ENCODE data around the gene PDCD1.
"Not testable (repeated sequence)": the region's sequence is repeated elsewhere in the genome, so short reads cannot be mapped to it uniquely, and the experiment has no call there.

The PDCD1 gene

DNA sequence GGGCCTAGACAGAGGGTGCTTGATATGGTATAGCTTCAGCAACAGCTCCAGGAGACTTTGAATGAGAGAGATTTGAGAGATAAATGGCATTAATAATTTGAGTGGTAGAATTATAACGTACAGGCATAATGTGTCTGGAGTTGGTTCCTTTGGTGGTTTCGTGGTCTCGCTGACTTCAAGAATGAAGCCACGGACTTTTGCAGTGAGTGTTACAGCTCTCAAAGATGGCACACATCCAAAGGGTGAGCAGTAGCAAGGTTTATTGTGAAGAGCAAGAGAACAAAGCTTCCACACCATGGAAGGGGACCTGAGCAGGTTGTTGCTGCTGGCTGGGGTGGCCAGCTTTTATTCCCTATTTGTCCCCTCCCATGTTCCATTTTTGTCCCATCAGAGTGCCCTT lies 23.1 kb downstream of the PDCD1 start:
- H3K4me3 ChIP-seq (ENCODE audit: low read depth, low read length), result no peak overlapping the region
- no peak overlapping the region for H2AK5ac ChIP-seq (ENCODE audit: low read length)
- no peaks in the 10 kb centered on the region for H3K36me3 ChIP-seq (ENCODE audit: control insufficient read depth in 1 of 2, insufficient read depth in 2 of 2, low read length in 2 of 2)
- no peak overlapping the region for H3K27ac ChIP-seq (ENCODE audit: low read depth, low read length)
- H4K91ac ChIP-seq (ENCODE audit: low read depth, low read length), result no peak overlapping the region
- 100% methylated on average over 1 of the region's 4 CpGs for WGBS (ENCODE audit: extremely low coverage, insufficient coverage, insufficient read length)
- H2AFZ ChIP-seq (ENCODE audit: insufficient read depth, low read length, poor library complexity), result no peak overlapping the region
- no peak overlapping the region for H3K9ac ChIP-seq (ENCODE audit: low read length)
- no peak overlapping the region for H3K18ac ChIP-seq (ENCODE audit: low read length)
- H2BK5ac ChIP-seq (ENCODE audit: low read depth, low read length, poor library complexity), result no peak overlapping the region
- no peak for DNase-seq
- no peaks in the 10 kb centered on the region for H3K9me3 ChIP-seq (ENCODE audit: insufficient read depth, low read depth, low read length)
- H3K4ac ChIP-seq (ENCODE audit: low read depth, low read length), result no peak overlapping the region
- H3K79me1 ChIP-seq (ENCODE audit: low read length), result no peaks in the 10 kb centered on the region
- H4K12ac ChIP-seq (ENCODE audit: low read depth, low read length), result no peak overlapping the region
- H3K27me3 ChIP-seq (ENCODE audit: insufficient read depth, low read length), result no peaks in the 10 kb centered on the region
- no peak overlapping the region for H2BK12ac ChIP-seq (ENCODE audit: low read length)
- no peak overlapping the region for H4K8ac ChIP-seq (ENCODE audit: low read depth, low read length)
- H3K4me2 ChIP-seq (ENCODE audit: low read length), result no peak overlapping the region
- no peak overlapping the region for H2BK120ac ChIP-seq (ENCODE audit: insufficient read depth, low read length, poor library complexity)
- no peak overlapping the region for H3K14ac ChIP-seq (ENCODE audit: low read length)
- no peak overlapping the region for H3K23ac ChIP-seq (ENCODE audit: low read length)
- H3K79me2 ChIP-seq (ENCODE audit: control insufficient read depth, insufficient read depth, low read length, poor library complexity), result no peaks in the 10 kb centered on the region
- H3K4me1 ChIP-seq (ENCODE audit: control insufficient read depth in 1 of 2, insufficient read depth in 2 of 2, low read length in 2 of 2), result no peaks in the 10 kb centered on the region

DNA sequence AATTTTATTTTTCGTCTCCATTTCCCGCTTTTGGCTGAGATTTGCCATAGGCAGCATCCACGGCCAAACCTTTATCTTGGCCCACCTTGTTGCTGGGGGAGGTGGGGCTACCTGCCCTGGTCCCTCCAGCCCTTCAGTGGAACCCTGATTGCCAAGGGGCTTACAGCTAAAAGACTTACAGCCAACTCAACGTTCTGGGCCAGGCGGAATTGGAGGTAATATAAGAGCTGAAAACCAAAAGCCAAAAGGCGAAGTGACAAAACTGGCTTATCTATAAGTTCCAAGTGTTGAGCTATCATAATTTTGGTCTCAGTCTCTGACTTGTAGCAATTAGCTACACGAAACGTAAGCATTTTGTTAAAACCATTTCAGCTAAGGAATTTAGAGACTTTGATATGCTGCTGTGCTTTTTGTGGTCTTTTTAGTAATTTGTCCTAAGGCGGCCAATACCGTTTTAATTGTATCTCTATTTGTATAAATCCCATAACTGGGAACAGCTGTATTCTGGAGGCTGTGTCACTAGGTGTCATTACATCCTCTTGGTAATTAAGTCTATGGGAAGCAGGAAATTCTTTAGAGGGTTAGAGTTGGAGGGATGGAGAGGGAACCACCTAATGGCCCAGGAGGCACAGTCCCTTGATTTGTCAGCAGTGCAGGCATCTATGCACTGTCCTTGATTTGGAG lies 24.0 kb downstream of the PDCD1 start:
- Histone ChIP-seq H3K36me3 (ENCODE audit: control insufficient read depth in 1 of 2, insufficient read depth in 2 of 2, low read length in 2 of 2) (no peaks in the 10 kb centered on the region), H3K9ac (ENCODE audit: low read length) (no peak overlapping the region), H3K4me3 (ENCODE audit: low read depth, low read length) (no peak overlapping the region), H4K8ac (ENCODE audit: low read depth, low read length) (no peak overlapping the region), H4K91ac (ENCODE audit: low read depth, low read length) (no peak overlapping the region), H4K12ac (ENCODE audit: low read depth, low read length) (no peak overlapping the region), H3K27ac (ENCODE audit: low read depth, low read length) (no peak overlapping the region), H3K14ac (ENCODE audit: low read length) (no peak overlapping the region), H3K18ac (ENCODE audit: low read length) (no peak overlapping the region), H3K4me1 (ENCODE audit: control insufficient read depth in 1 of 2, insufficient read depth in 2 of 2, low read length in 2 of 2) (no peaks in the 10 kb centered on the region), H2BK5ac (ENCODE audit: low read depth, low read length, poor library complexity) (no peak overlapping the region), H3K27me3 (ENCODE audit: insufficient read depth, low read length) (no peaks in the 10 kb centered on the region), H2BK120ac (ENCODE audit: insufficient read depth, low read length, poor library complexity) (no peak overlapping the region), H3K9me3 (ENCODE audit: insufficient read depth, low read depth, low read length) (no peaks in the 10 kb centered on the region), H3K23ac (ENCODE audit: low read length) (no peak overlapping the region), H2AFZ (ENCODE audit: insufficient read depth, low read length, poor library complexity) (no peak overlapping the region), H3K4ac (ENCODE audit: low read depth, low read length) (no peak overlapping the region), H2AK5ac (ENCODE audit: low read length) (no peak overlapping the region), H2BK12ac (ENCODE audit: low read length) (no peak overlapping the region), H3K79me2 (ENCODE audit: control insufficient read depth, insufficient read depth, low read length, poor library complexity) (no peaks in the 10 kb centered on the region), H3K4me2 (ENCODE audit: low read length) (no peak overlapping the region), H3K79me1 (ENCODE audit: low read length) (no peaks in the 10 kb centered on the region)
- no CpG with 5 or more reads among the region's 10 CpGs for WGBS (ENCODE audit: extremely low coverage, insufficient coverage, insufficient read length)
- DNase-seq, result no peak

DNA sequence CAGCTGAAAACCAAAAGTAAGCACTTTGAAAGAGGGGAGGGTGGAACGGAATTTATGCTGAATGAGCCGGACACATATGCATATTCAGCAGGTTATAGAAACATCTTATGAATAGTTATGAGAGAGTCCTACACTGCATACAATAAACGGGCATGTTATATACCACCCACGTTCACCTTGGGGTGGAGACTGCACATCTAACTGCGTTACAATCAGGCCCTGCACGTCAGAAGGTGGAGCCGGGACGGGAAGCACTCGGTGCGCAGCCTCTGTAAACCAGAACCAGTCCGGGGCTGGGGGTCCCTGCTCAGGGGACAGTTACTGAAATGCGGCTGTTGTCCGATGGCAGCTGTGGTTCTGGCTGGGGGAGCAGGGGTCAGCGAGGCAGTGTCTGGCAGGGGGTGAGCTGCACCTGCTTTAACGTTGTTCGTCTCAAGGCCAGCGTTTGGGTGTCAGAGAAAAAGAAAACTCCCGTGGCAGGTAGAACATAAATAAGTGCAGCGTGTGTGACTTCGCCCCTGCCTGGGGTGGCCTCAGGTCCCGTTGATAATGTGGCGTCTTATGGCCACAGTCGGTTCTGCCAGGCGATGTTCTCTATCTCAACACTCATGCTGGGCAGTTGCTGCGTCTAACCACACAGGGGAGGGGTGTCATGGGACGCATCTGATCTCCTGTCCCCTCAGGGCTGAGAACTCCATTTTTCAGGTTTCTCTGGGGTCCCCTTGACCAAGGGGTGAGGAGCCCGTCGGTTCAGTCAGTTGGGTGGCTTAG lies 24.8 kb downstream of the PDCD1 start:
- H3K27ac ChIP-seq (ENCODE audit: low read depth, low read length); H3K23ac ChIP-seq (ENCODE audit: low read length); H2BK120ac ChIP-seq (ENCODE audit: insufficient read depth, low read length, poor library complexity); H3K18ac ChIP-seq (ENCODE audit: low read length); H3K79me1 ChIP-seq (ENCODE audit: low read length); H4K8ac ChIP-seq (ENCODE audit: low read depth, low read length); H3K4ac ChIP-seq (ENCODE audit: low read depth, low read length); H2AFZ ChIP-seq (ENCODE audit: insufficient read depth, low read length, poor library complexity); H3K4me2 ChIP-seq (ENCODE audit: low read length); H3K9ac ChIP-seq (ENCODE audit: low read length); H3K14ac ChIP-seq (ENCODE audit: low read length); H3K9me3 ChIP-seq (ENCODE audit: insufficient read depth, low read depth, low read length); DNase-seq; H2BK5ac ChIP-seq (ENCODE audit: low read depth, low read length, poor library complexity); H3K36me3 ChIP-seq (ENCODE audit: control insufficient read depth in 1 of 2, insufficient read depth in 2 of 2, low read length in 2 of 2); H3K4me3 ChIP-seq (ENCODE audit: low read depth, low read length); H2BK12ac ChIP-seq (ENCODE audit: low read length); H4K12ac ChIP-seq (ENCODE audit: low read depth, low read length); H4K91ac ChIP-seq (ENCODE audit: low read depth, low read length); H3K79me2 ChIP-seq (ENCODE audit: control insufficient read depth, insufficient read depth, low read length, poor library complexity); H2AK5ac ChIP-seq (ENCODE audit: low read length); H3K4me1 ChIP-seq (ENCODE audit: control insufficient read depth in 1 of 2, insufficient read depth in 2 of 2, low read length in 2 of 2); H3K27me3 ChIP-seq (ENCODE audit: insufficient read depth, low read length): not testable (repeated sequence)
- no CpG with 5 or more reads among the region's 28 CpGs for WGBS (ENCODE audit: extremely low coverage, insufficient coverage, insufficient read length)

DNA sequence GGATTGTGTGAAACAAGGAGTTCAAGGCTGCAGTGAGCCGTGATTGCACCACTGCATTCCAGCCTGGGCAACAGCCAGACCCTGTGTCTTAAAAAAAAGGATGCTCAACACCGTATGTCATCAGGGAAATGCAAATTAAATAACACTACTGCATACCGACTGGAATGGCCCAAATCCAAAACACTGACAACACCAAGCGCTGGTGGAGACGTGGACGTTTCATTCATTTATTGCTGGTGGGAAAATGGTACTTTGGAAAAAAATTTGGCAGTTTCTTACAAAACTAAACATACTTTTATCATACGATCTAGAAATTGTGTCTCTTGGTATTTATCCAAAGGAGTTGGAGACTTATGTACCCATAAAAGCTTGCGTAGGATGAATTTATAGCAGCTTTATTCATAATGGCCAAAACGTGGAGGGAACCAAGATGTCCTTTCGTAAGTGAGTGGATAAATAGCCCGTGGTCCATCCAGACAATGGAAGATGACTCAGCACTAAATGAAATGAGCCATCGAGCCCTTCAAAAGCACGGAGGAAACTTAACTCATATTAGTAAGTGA lies 25.5 kb downstream of the PDCD1 start:
- Histone ChIP-seq H3K9me3 (ENCODE audit: insufficient read depth, low read depth, low read length) (no peaks in the 10 kb centered on the region), H3K36me3 (ENCODE audit: control insufficient read depth in 1 of 2, insufficient read depth in 2 of 2, low read length in 2 of 2) (no peaks in the 10 kb centered on the region), H3K9ac (ENCODE audit: low read length) (no peak overlapping the region), H3K27me3 (ENCODE audit: insufficient read depth, low read length) (no peaks in the 10 kb centered on the region), H3K18ac (ENCODE audit: low read length) (no peak overlapping the region), H3K23ac (ENCODE audit: low read length) (no peak overlapping the region), H3K27ac (ENCODE audit: low read depth, low read length) (no peak overlapping the region), H4K91ac (ENCODE audit: low read depth, low read length) (no peak overlapping the region), H4K8ac (ENCODE audit: low read depth, low read length) (no peak overlapping the region), H3K79me1 (ENCODE audit: low read length) (no peaks in the 10 kb centered on the region), H2AFZ (ENCODE audit: insufficient read depth, low read length, poor library complexity) (no peak overlapping the region), H3K4ac (ENCODE audit: low read depth, low read length) (no peak overlapping the region), H3K4me2 (ENCODE audit: low read length) (no peak overlapping the region), H3K14ac (ENCODE audit: low read length) (no peak overlapping the region), H2AK5ac (ENCODE audit: low read length) (no peak overlapping the region), H3K4me3 (ENCODE audit: low read depth, low read length) (no peak overlapping the region), H3K4me1 (ENCODE audit: control insufficient read depth in 1 of 2, insufficient read depth in 2 of 2, low read length in 2 of 2) (no peaks in the 10 kb centered on the region), H2BK120ac (ENCODE audit: insufficient read depth, low read length, poor library complexity) (no peak overlapping the region), H2BK5ac (ENCODE audit: low read depth, low read length, poor library complexity) (no peak overlapping the region), H3K79me2 (ENCODE audit: control insufficient read depth, insufficient read depth, low read length, poor library complexity) (no peaks in the 10 kb centered on the region), H2BK12ac (ENCODE audit: low read length) (no peak overlapping the region), H4K12ac (ENCODE audit: low read depth, low read length) (no peak overlapping the region)
- no CpG with 5 or more reads among the region's 13 CpGs for WGBS (ENCODE audit: extremely low coverage, insufficient coverage, insufficient read length)
- DNase-seq, result no peak

All from trophoblast cell (in vitro differentiated cells and primary cell).